ENCODE measurements around the gene HSF4. TPM values are rescaled to one million over a fixed set of nuclear protein-coding genes. Genes with fewer than 3 reads are reported as not detected.

Gene HSF4
- total and polyA plus RNA-seq, 7 experiments from 2014 or later = 9.9 to 150 (median 15.5) TPM; not detected in 2

DNA sequence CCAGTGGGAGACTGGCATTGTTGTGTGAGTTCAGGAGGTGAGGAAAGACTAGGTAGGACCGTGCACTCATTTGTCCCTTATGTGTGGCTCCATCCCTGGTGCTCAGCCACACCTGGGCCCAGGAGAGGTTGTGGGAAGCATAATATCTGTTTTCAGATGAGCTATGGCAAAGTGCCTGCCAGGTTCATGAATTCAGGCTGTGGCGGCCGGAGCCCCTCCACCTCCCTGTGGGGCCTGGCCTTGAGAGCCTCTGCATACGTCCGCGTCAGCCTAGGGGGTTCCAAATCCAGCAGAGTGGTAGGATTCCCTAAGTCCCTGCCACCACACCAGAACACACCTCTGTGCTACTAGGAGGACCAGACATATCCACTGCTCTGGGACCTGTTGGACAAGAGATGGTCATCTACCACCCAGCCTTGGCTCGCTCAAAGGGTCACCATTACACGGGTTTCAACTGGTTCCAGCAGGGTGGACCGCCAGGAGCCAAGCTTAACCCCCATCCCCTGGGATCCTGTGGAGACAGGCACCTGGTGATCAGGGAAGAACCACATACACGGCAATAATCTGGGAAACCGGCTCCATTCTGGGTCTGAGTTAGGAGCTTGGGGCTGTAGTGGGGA, 15.8 kb upstream of the HSF4 start:
- Mint-ChIP-seq H3K4me3 (peak overlapping the region in 7 of 10 donors; percentile 14 to 61 (median 45)), H3K4me1 (peaks cover 6 to 31% (median 10%) of the 10 kb centered on the region in 7 donors), H3K36me3 (peaks cover 5 to 47% (median 29%) of the 10 kb centered on the region in 5 donors), H3K27ac (peak overlapping the region in 2 of 9 donors; percentile 31 to 49), H3K27me3 (peaks cover 0 to 12% (median 6%) of the 10 kb centered on the region in 5 donors), H3K9me3 (peaks cover 0 to 2% (median 0%) of the 10 kb centered on the region in 11 donors)
- no peaks in the 10 kb centered on the region for H3K9me3 ChIP-seq (ENCODE audit: control insufficient read depth in 2 of 3, low read length in 3 of 3)
- no peaks in the 10 kb centered on the region for H3K27me3 ChIP-seq (ENCODE audit: control insufficient read depth in 2 of 2, insufficient read depth in 2 of 2, low read length in 2 of 2)
- intact Hi-C loops (cut with micrococcal nuclease) = no loop called here
- ChIA-PET CTCF (no interaction called here), POLR2A (no interaction called here)
- DNase-seq = no peak
- H3K4me3 ChIP-seq (ENCODE audit: low read length) = no peak overlapping the region
- H3K4me1 ChIP-seq (ENCODE audit: control insufficient read depth in 2 of 2, insufficient read depth in 2 of 2, low read length in 2 of 2) = peaks cover 0 to 4% of the 10 kb centered on the region in 2 donors
- peaks cover 0 to 41% (median 8%) of the 10 kb centered on the region in 3 experiments for H3K36me3 ChIP-seq (ENCODE audit: control insufficient read depth in 2 of 3, insufficient read depth in 3 of 3, low read length in 3 of 3)
- no peak for ATAC-seq
- H3K27ac ChIP-seq (ENCODE audit: low read depth, low read length) = no peak overlapping the region

DNA sequence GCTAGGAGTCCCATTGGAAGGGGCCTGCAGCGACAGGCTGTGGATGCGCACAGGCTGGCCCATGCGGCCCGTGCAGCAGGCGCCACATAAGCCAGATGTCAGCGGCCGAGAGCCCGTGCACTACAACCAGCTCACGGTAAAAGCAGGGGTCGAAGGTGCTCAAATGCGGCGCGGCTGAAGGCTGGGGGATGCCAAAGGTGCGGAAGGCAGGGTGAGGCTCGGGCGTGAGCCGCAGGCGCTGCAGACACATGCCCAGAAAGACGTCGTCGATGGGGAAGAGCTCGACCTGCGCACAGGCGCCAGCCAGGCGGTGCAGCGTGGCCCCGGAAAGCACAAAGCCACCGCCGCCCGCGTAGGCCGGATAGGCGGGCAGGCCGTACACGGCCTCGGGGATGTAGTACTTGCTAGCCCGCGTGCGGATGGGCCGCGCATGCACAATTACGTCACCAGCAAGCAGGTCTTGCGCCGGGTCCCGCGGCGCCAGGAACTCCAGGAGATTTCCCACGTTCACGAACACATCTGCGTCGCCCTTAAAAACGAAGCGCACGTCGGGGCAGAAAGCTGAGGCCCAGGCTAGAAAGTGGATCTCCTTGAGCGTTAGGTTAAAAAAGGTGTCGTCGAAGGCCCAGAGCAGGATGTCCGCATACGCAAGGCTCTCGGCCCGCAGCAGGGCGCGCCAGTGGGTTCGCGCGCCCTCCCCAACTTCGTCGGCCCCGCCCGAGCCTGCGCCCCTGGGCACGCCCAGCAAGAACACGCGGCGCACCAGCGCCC, 15.1 kb upstream of the HSF4 start:
- DNase-seq = no peak
- H3K9me3 Mint-ChIP-seq = peaks cover 0 to 2% (median 0%) of the 10 kb centered on the region in 11 donors
- H3K27me3 Mint-ChIP-seq = peaks cover 0 to 12% (median 6%) of the 10 kb centered on the region in 5 donors
- peaks cover 5 to 43% (median 29%) of the 10 kb centered on the region in 5 donors for H3K36me3 Mint-ChIP-seq
- H3K27ac Mint-ChIP-seq = peak overlapping the region in 1 of 9 donors; percentile 49
- peak overlapping the region in 8 of 10 donors; percentile 14 to 61 (median 44) for H3K4me3 Mint-ChIP-seq
- Histone ChIP-seq H3K36me3 (ENCODE audit: control insufficient read depth in 2 of 3, insufficient read depth in 3 of 3, low read length in 3 of 3) (peaks cover 0 to 35% (median 8%) of the 10 kb centered on the region in 3 experiments), H3K4me3 (ENCODE audit: low read length) (no peak overlapping the region), H3K4me1 (ENCODE audit: control insufficient read depth in 2 of 2, insufficient read depth in 2 of 2, low read length in 2 of 2) (peaks cover 0 to 4% of the 10 kb centered on the region in 2 donors), H3K27ac (ENCODE audit: low read depth, low read length) (no peak overlapping the region), H3K9me3 (ENCODE audit: control insufficient read depth in 2 of 3, low read length in 3 of 3) (no peaks in the 10 kb centered on the region), H3K27me3 (ENCODE audit: control insufficient read depth in 2 of 2, insufficient read depth in 2 of 2, low read length in 2 of 2) (no peaks in the 10 kb centered on the region)
- intact Hi-C loops (cut with micrococcal nuclease) = loop anchor here in 1 of 2 donors (2.0 kb wide), 1 partner anchor 41 kb away; the partner anchor contains the start of gene PHAF1
- CTCF ChIA-PET = no interaction called here
- POLR2A ChIA-PET = no interaction called here
- no peak for ATAC-seq
- peaks cover 11 to 36% (median 15%) of the 10 kb centered on the region in 7 donors for H3K4me1 Mint-ChIP-seq

DNA sequence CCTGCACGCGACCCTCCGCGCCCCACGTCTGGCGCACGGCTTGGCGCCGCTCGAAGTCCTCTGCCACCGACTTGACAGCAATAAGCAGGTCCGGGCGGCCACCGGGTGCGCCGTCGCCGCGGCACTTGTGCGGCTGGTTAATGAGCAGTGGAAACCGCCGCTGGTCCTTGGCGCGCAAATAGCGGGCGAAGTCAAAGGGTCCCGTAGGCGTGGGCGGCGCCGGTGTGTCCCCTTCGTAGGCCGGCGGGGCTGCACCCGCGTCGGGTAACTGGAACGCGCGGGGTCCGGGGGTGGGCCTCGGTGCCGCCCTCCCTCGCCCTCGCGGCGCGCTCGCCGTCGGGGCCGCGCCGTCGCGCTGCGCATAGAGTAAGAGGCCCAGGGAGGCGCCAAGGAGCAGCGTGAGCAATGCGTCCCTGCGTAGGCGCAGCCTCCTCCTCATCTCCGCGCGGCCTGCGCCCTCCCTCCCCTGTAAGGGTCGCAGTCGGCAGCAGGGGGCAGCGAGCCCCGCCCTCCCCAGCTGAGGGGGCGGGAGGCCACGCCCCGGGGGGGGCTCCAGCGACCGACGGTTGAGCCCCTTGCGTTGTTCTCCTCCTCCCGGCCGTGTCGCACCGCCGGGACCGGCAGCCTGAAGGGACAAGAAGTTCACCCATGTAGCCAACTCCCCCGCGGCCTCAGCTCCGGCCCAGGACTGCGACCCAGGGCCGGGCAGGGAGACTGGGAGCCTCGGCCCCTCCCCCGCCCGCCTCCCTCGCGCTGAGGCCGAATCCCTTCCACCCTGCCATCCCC, 14.3 kb upstream of the HSF4 start:
- ChIA-PET CTCF (interaction anchor here (2.1 kb wide), 1 partner anchor 137 kb away, joined by 5 read pairs; no protein-coding TSS in a partner anchor), POLR2A (interaction anchor here (0.7 to 2.4 kb wide), 4 partner anchors 9 to 122 kb away, joined by 3 to 10 read pairs (median 4); partner anchors contain the start of genes FBXL8 and TRADD)
- Histone ChIP-seq H3K36me3 (ENCODE audit: control insufficient read depth in 2 of 3, insufficient read depth in 3 of 3, low read length in 3 of 3) (peaks cover 0 to 27% (median 4%) of the 10 kb centered on the region in 3 experiments), H3K27ac (ENCODE audit: low read depth, low read length) (no peak overlapping the region), H3K4me1 (ENCODE audit: control insufficient read depth in 2 of 2, insufficient read depth in 2 of 2, low read length in 2 of 2) (peaks cover 0 to 4% of the 10 kb centered on the region in 2 donors), H3K9me3 (ENCODE audit: control insufficient read depth in 2 of 3, low read length in 3 of 3) (no peaks in the 10 kb centered on the region), H3K27me3 (ENCODE audit: control insufficient read depth in 2 of 2, insufficient read depth in 2 of 2, low read length in 2 of 2) (no peaks in the 10 kb centered on the region), H3K4me3 (ENCODE audit: low read length) (peak overlapping the region; percentile 63)
- Mint-ChIP-seq H3K27ac (no peak overlapping the region), H3K36me3 (peaks cover 5 to 35% (median 21%) of the 10 kb centered on the region in 5 donors), H3K4me1 (peaks cover 11 to 38% (median 15%) of the 10 kb centered on the region in 7 donors), H3K9me3 (peaks cover 0 to 1% (median 0%) of the 10 kb centered on the region in 11 donors), H3K27me3 (peaks cover 0 to 12% (median 6%) of the 10 kb centered on the region in 5 donors), H3K4me3 (peak overlapping the region in 5 of 10 donors; percentile 25 to 82 (median 74))
- ATAC-seq (peak; percentile 67), DNase-seq (peak in 1 of 9 donors; percentile 64)
- intact Hi-C loops (cut with micrococcal nuclease) = loop anchor here in 1 of 2 donors (2.0 kb wide), 1 partner anchor 41 kb away; the partner anchor contains the start of gene PHAF1

DNA sequence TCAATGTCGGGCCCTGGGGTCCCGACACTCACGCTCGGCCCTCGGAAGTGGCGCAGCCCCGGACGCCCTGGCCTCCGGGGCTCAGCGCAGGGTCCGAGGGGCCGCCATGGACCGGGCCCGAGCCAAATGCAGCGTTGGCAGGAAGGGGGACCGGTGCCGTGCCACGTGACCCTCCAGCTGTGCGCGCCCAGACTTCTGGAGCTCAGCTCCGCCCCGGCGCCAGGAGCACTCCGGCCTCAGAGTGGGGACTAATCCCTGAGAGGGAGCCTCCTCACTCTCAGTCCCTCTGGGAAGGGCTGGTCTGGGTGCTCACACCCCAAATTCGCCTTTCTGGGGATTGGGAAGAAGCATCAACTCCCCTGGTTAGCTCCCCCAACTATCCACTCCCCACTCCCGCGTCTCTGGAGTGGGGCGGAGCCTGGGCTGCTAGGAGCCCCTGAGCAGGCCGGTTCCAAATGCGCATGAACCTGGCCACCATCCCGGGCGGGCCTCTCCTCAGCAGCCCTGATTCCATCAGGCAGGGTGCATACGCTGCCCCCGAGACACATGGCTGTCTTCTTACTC, 13.6 kb upstream of the HSF4 start, which contains the start of gene B3GNT9:
Gene B3GNT9 (minus strand): TSS at position 166 of the 564 bp plus-strand sequence. CDS start 513 bp downstream, outside the sequence.
- Histone ChIP-seq H3K36me3 (ENCODE audit: control insufficient read depth in 2 of 3, insufficient read depth in 3 of 3, low read length in 3 of 3) (peaks cover 0 to 20% (median 0%) of the 10 kb centered on the region in 3 experiments), H3K27ac (ENCODE audit: low read depth, low read length) (no peak within 1 kb of the TSS), H3K4me1 (ENCODE audit: control insufficient read depth in 2 of 2, insufficient read depth in 2 of 2, low read length in 2 of 2) (peaks cover 3 to 9% of the 10 kb centered on the region in 2 donors), H3K9me3 (ENCODE audit: control insufficient read depth in 2 of 3, low read length in 3 of 3) (no peaks in the 10 kb centered on the region), H3K4me3 (ENCODE audit: low read length) (peak within 1 kb of the TSS; percentile 63), H3K27me3 (ENCODE audit: control insufficient read depth in 2 of 2, insufficient read depth in 2 of 2, low read length in 2 of 2) (no peaks in the 10 kb centered on the region)
- ChIA-PET CTCF (interaction anchor here (2.0 to 2.4 kb wide), 3 partner anchors 133 to 166 kb away, joined by 5 to 9 read pairs (median 5); no protein-coding TSS in a partner anchor), POLR2A (interaction anchor here (0.6 to 2.4 kb wide), 5 partner anchors 8 to 123 kb away, joined by 3 to 10 read pairs (median 3); partner anchors contain the start of genes FBXL8 and TRADD)
- intact Hi-C loops (cut with micrococcal nuclease) = loop anchor here in 1 of 2 donors (2.0 kb wide), 1 partner anchor 42 kb away; the partner anchor contains the start of gene PHAF1
- Mint-ChIP-seq H3K27ac (peak within 1 kb of the TSS in 3 of 9 donors; percentile 32 to 71 (median 51)), H3K9me3 (peaks cover 0 to 1% (median 0%) of the 10 kb centered on the region in 11 donors), H3K4me1 (peaks cover 12 to 42% (median 19%) of the 10 kb centered on the region in 7 donors), H3K27me3 (peaks cover 0 to 12% (median 6%) of the 10 kb centered on the region in 5 donors), H3K36me3 (peaks cover 5 to 30% (median 17%) of the 10 kb centered on the region in 5 donors), H3K4me3 (peak within 1 kb of the TSS; percentile 62 to 82 (median 74))
- ATAC-seq = peak; percentile 14
- DNase-seq = no peak

DNA sequence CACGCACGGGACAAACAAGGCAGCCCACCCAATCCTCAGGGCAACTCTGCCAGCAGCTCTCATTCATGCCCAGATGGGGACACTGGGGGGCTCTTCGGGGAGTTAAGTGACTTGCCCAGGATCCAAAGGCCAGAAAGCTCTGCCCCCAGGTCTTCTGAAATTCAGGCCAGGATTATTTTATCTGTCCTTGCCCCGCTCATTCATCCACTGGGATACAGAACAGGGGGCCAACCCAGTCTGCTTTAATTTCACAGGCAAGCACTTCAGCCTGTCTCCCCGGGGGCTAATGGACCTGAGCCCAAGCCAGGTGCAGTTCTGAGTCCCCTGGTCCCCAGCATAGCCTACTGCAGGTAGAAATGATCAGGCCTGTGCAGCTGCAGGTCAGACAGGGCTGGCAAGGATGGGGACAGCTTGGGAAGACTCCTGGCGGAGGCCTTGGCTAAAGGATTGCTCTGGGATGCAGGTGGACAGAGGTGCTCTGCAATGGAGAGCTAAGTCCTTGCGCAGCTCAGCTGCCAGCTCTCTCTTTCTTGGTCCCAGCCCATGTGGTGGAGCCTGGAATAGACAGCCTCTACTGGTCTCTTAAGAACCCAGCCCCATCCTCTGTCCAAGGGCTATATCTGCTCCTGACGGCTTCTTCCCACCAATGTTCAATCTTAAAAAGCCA, 13.0 kb upstream of the HSF4 start:
- Histone ChIP-seq H3K36me3 (ENCODE audit: control insufficient read depth in 2 of 3, insufficient read depth in 3 of 3, low read length in 3 of 3) (peaks cover 0 to 14% (median 0%) of the 10 kb centered on the region in 3 experiments), H3K4me3 (ENCODE audit: low read length) (peak overlapping the region; percentile 63), H3K4me1 (ENCODE audit: control insufficient read depth in 2 of 2, insufficient read depth in 2 of 2, low read length in 2 of 2) (peaks cover 3 to 14% of the 10 kb centered on the region in 2 donors), H3K27me3 (ENCODE audit: control insufficient read depth in 2 of 2, insufficient read depth in 2 of 2, low read length in 2 of 2) (no peaks in the 10 kb centered on the region), H3K9me3 (ENCODE audit: control insufficient read depth in 2 of 3, low read length in 3 of 3) (no peaks in the 10 kb centered on the region), H3K27ac (ENCODE audit: low read depth, low read length) (no peak overlapping the region)
- Mint-ChIP-seq H3K4me3 (peak overlapping the region; percentile 62 to 82 (median 74)), H3K36me3 (peaks cover 5 to 37% (median 11%) of the 10 kb centered on the region in 5 donors), H3K27me3 (peaks cover 0 to 12% (median 6%) of the 10 kb centered on the region in 5 donors), H3K4me1 (peaks cover 13 to 49% (median 25%) of the 10 kb centered on the region in 7 donors), H3K27ac (peak overlapping the region in 3 of 9 donors; percentile 32 to 71 (median 51)), H3K9me3 (peaks cover 0 to 1% (median 0%) of the 10 kb centered on the region in 11 donors)
- ChIA-PET POLR2A (interaction anchor here (0.5 to 2.4 kb wide), 6 partner anchors 8 to 123 kb away, joined by 3 to 10 read pairs (median 3); partner anchors contain the start of genes FBXL8 and TRADD), CTCF (interaction anchor here (0.7 to 2.4 kb wide), 4 partner anchors 8 to 167 kb away, joined by 4 to 9 read pairs (median 5); partner anchors contain the start of genes FBXL8 and TRADD)
- no peak for ATAC-seq
- intact Hi-C loops (cut with micrococcal nuclease) = loop anchor here in 1 of 2 donors (2.0 kb wide), 1 partner anchor 43 kb away; the partner anchor contains the start of gene PHAF1
- no peak for DNase-seq

Measured in naive thymus-derived CD4-positive, alpha-beta T cell (primary cell).